H9 (cell line): ENCODE measurements around the gene TMEM63B. TPM values are rescaled to one million over a fixed set of nuclear protein-coding genes. Genes with fewer than 3 reads are reported as not detected.
"Not testable (repeated sequence)": the region's sequence is repeated elsewhere in the genome, so short reads cannot be mapped to it uniquely, and the experiment has no call there.

Source experiments
- DNase-seq: peaks from one replicate; pipeline ENCODE4 v3.0.0-alpha.2; 2017
- H2AFZ ChIP-seq: one replicate; pipeline ENCODE4 v1.6.1; 2013; ENCODE audit warnings: mild to moderate bottlenecking, low read length, control low read depth, moderate library complexity
- H2AK5ac ChIP-seq: 2 replicates; pipeline ENCODE4 v1.6.1; 2013; ENCODE audit warnings: low read length, control low read depth, mixed read lengths; ENCODE audit not compliant: insufficient read length
- H2BK120ac ChIP-seq: one replicate; pipeline ENCODE4 v1.6.1; 2013; ENCODE audit warnings: low read depth, mild to moderate bottlenecking, low read length, control low read depth, inconsistent platforms; ENCODE audit not compliant: poor library complexity, severe bottlenecking
- H2BK12ac ChIP-seq: 2 replicates; pipeline ENCODE4 v1.6.1; 2013; ENCODE audit warnings: low read length, control low read depth, mixed read lengths, low read depth; ENCODE audit not compliant: insufficient read length
- H2BK15ac ChIP-seq: 2 replicates; pipeline ENCODE4 v1.6.1; 2013; ENCODE audit warnings: low read depth, low read length, control low read depth
- H2BK20ac ChIP-seq: one replicate; pipeline ENCODE4 v1.6.1; 2013; ENCODE audit warnings: low read depth, mild to moderate bottlenecking, low read length, control low read depth, inconsistent platforms; ENCODE audit not compliant: poor library complexity, severe bottlenecking
- H2BK5ac ChIP-seq: 2 replicates; pipeline ENCODE4 v1.6.1; 2013; ENCODE audit warnings: low read length, control low read depth, mixed read lengths; ENCODE audit not compliant: insufficient read length
- H3K14ac ChIP-seq: 2 replicates; pipeline ENCODE4 v1.6.1; 2013; ENCODE audit warnings: low read length, control low read depth; ENCODE audit not compliant: insufficient read depth
- H3K18ac ChIP-seq: 2 replicates; pipeline ENCODE4 v1.6.1; 2013; ENCODE audit warnings: low read depth, mild to moderate bottlenecking, mixed read lengths, low read length, control low read depth; ENCODE audit not compliant: insufficient read length
- H3K23ac ChIP-seq: 2 replicates; pipeline ENCODE4 v1.6.1; 2013; ENCODE audit warnings: low read length, control low read depth, mixed read lengths, low read depth; ENCODE audit not compliant: insufficient read length
- H3K23me2 ChIP-seq: 2 replicates; pipeline ENCODE4 v1.6.1; 2013; ENCODE audit warnings: low read depth, mild to moderate bottlenecking, mixed read lengths, low read length, control low read depth; ENCODE audit not compliant: insufficient read length, poor library complexity, severe bottlenecking
- H3K27ac ChIP-seq: 2 replicates; pipeline ENCODE4 v1.5.1; 2013; ENCODE audit warnings: low read length, control low read depth, mixed read lengths, low read depth; ENCODE audit not compliant: insufficient read length
- H3K27me3 ChIP-seq: 2 replicates; pipeline ENCODE4 v1.6.1; 2013; ENCODE audit warnings: low read length, control low read depth, inconsistent platforms; ENCODE audit not compliant: insufficient read depth
- H3K4ac ChIP-seq: 2 replicates; pipeline ENCODE4 v1.6.1; 2013; ENCODE audit warnings: low read depth, mild to moderate bottlenecking, control low read depth, inconsistent platforms, low read length, moderate library complexity
- H3K4me1 ChIP-seq: 2 replicates; pipeline ENCODE4 v1.6.1; 2013; ENCODE audit warnings: low read length, control low read depth, inconsistent platforms; ENCODE audit not compliant: insufficient read depth
- H3K4me2 ChIP-seq: 2 replicates; pipeline ENCODE4 v1.6.1; 2013; ENCODE audit warnings: low read length, control low read depth, mixed read lengths; ENCODE audit not compliant: insufficient read length, insufficient read depth
- H3K56ac ChIP-seq: 2 replicates; pipeline ENCODE4 v1.6.1; 2013; ENCODE audit warnings: low read depth, mild to moderate bottlenecking, mixed read lengths, low read length, control low read depth; ENCODE audit not compliant: insufficient read length
- H3K79me1 ChIP-seq: 2 replicates; pipeline ENCODE4 v1.6.1; 2013; ENCODE audit warnings: low read depth, mild to moderate bottlenecking, moderate library complexity, low read length, control low read depth, inconsistent platforms; ENCODE audit not compliant: insufficient read depth, poor library complexity, severe bottlenecking
- H3K79me2 ChIP-seq: 2 replicates; pipeline ENCODE4 v1.6.1; 2013; ENCODE audit warnings: low read length, control low read depth, inconsistent platforms; ENCODE audit not compliant: insufficient read depth
- H3K9ac ChIP-seq: 2 replicates; pipeline ENCODE4 v1.6.1; 2013; ENCODE audit warnings: low read length, control low read depth, mixed read lengths; ENCODE audit not compliant: insufficient read length; ENCODE audit errors: extremely low read depth
- H3K9me3 ChIP-seq: one replicate; pipeline ENCODE4 v1.6.1; 2013; ENCODE audit warnings: low read depth, low read length, inconsistent platforms; ENCODE audit not compliant: control insufficient read depth
- H3T11ph ChIP-seq: one replicate; pipeline ENCODE4 v1.6.1; 2013; ENCODE audit warnings: mild to moderate bottlenecking, low read length, control low read depth, inconsistent platforms
- H4K20me1 ChIP-seq: one replicate; pipeline ENCODE4 v1.6.1; 2013; ENCODE audit not compliant: control insufficient read depth, insufficient read length, insufficient read depth
- H4K5ac ChIP-seq: 2 replicates; pipeline ENCODE4 v1.6.1; 2013; ENCODE audit warnings: low read depth, mild to moderate bottlenecking, mixed read lengths, low read length, control low read depth; ENCODE audit not compliant: insufficient read length
- H4K8ac ChIP-seq: replicated peaks from 2 replicates; pipeline ENCODE4 v1.6.1; 2013; ENCODE audit warnings: low read length, control low read depth, mixed read lengths, low read depth; ENCODE audit not compliant: insufficient read length
- H4K91ac ChIP-seq: 2 replicates; pipeline ENCODE4 v1.6.1; 2013; ENCODE audit warnings: low read depth, mild to moderate bottlenecking, moderate library complexity, mixed read lengths, low read length, control low read depth; ENCODE audit not compliant: insufficient read length
- H3K27ac Mint-ChIP-seq, 3 experiments: 2 replicates in 2 of 3; 3 replicates in 1 of 3; pipeline ENCODE4 v1.8.0; 2020 to 2021; ENCODE audit warnings: mixed read lengths in 3 of 3, mild to moderate bottlenecking in 1 of 3, moderate library complexity in 1 of 3
- H3K27me3 Mint-ChIP-seq: 2 replicates; pipeline ENCODE4 v1.8.0; 2021; ENCODE audit warnings: low read depth, mild to moderate bottlenecking, moderate library complexity, mixed read lengths
- H3K36me3 Mint-ChIP-seq, 3 experiments: 2 replicates in 2 of 3; 3 replicates in 1 of 3; pipeline ENCODE4 v1.8.0; 2020 to 2021; ENCODE audit warnings: low read depth in 3 of 3, mixed read lengths in 3 of 3; ENCODE audit not compliant: insufficient read depth in 1 of 3
- H3K4me1 Mint-ChIP-seq, 2 experiments: 2 replicates each; pipeline ENCODE4 v1.8.0; 2020; ENCODE audit warnings: mixed read lengths in 2 of 2
- H3K4me3 Mint-ChIP-seq, 2 experiments: 2 replicates in 1 of 2; 3 replicates in 1 of 2; pipeline ENCODE4 v1.8.0; 2020 to 2021; ENCODE audit warnings: mild to moderate bottlenecking in 2 of 2, mixed read lengths in 2 of 2, moderate library complexity in 1 of 2
- H3K9me3 Mint-ChIP-seq, 2 experiments: 2 replicates in 1 of 2; 3 replicates in 1 of 2; pipeline ENCODE4 v1.8.0; 2020; ENCODE audit warnings: mild to moderate bottlenecking in 2 of 2, mixed read lengths in 2 of 2, moderate library complexity in 1 of 2
- WGBS: extraction: QIAGEN DNeasy Blood & Tissue Kit; methylation state at CpG from one replicate; pipeline ENCODE4 v1.1.7; 2013; ENCODE audit warnings: missing lambda C conversion rate, low lambda C conversion rate, mixed read lengths; ENCODE audit not compliant: insufficient read length; ENCODE audit errors: extremely low coverage; 5-methylcytosine and 5-hydroxymethylcytosine counted together
- total RNA-seq: library from RNA; stranded (reverse); gene quantifications from 2 replicates; pipeline ENCODE4 v1.2.1, GENCODE V29; 2021
- TF ChIP-seq, protein P1 (sequence below): fragments of 200-600 bp; sonication (generic); conservative IDR thresholded peaks from 3 replicates; pipeline ENCODE4 v1.8.0; 2021; ENCODE audit warnings: antibody characterized with exemption, mild to moderate bottlenecking

TMEM63B gene
- total RNA-seq, 1 experiment from 2014 or later: 56.3 TPM

DNA sequence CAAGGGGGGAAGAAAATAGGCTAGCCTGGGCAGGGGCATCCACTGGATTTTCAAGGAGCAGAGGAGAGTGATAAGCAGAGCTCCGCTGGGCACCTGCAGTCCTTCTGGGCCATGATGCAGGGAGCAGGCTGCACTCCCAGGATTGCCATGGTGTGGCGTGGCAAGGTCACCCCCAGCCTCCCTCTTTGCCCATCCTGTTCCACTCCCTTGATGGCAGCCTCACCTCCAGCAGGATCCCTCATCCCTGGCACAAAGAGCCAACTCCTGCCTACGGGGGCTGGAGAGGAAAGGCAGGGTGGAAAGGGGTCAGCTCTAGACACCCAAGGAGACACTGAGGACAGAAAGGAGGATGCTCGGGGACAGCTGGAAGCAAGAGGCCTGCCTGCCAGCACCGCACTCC lies 67.0 kb downstream of the TMEM63B start:
- no peaks in the 10 kb centered on the region for H3K79me2 ChIP-seq
- H3K4me3 Mint-ChIP-seq: no peak overlapping the region

DNA sequence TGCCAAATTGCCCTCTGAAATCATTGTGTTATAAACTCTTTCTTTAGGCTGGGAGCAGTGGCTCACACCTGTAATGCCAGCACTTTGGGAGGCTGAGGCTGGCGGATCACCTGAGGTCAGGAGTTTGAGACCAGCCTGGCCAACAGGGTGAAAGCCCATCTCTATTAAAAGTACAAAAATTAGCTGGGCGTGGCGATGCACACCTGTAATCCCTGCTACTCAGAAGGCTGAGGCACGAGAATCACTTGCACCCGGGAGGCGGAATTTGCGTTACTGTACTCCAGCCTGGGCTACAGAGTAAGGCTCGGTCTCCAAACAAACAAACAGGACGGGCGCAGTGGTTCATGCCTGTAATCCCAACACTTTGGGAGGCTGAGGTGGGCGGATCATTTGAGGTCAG lies 69.0 kb downstream of the TMEM63B start:
- H3K9me3 Mint-ChIP-seq, H3K14ac ChIP-seq, H3K27ac Mint-ChIP-seq, H3K9me3 ChIP-seq, H4K20me1 ChIP-seq, H2BK20ac ChIP-seq, H2AK5ac ChIP-seq, H3K27me3 ChIP-seq, H3K23ac ChIP-seq, H3K18ac ChIP-seq, H2BK15ac ChIP-seq, H3K4me3 Mint-ChIP-seq, H3K4ac ChIP-seq, DNase-seq, H4K5ac ChIP-seq, H2BK5ac ChIP-seq, H2AFZ ChIP-seq, H3T11ph ChIP-seq, H3K4me1 ChIP-seq, H3K79me2 ChIP-seq, H2BK120ac ChIP-seq, H4K8ac ChIP-seq, H3K4me2 ChIP-seq, H3K79me1 ChIP-seq, H4K91ac ChIP-seq, H3K27ac ChIP-seq, H3K23me2 ChIP-seq, H3K36me3 Mint-ChIP-seq, H3K9ac ChIP-seq, H3K27me3 Mint-ChIP-seq, H2BK12ac ChIP-seq, H3K56ac ChIP-seq: not testable (repeated sequence)
- peaks cover 20 to 26% of the 10 kb centered on the region in 2 experiments for H3K4me1 Mint-ChIP-seq
- WGBS: no CpG with 5 or more reads among the region's 11 CpGs

More for the DNA sequence above, 67.0 kb downstream of the TMEM63B start:
- no peak overlapping the region for H3K14ac ChIP-seq
- TF ChIP-seq, protein P1, sequence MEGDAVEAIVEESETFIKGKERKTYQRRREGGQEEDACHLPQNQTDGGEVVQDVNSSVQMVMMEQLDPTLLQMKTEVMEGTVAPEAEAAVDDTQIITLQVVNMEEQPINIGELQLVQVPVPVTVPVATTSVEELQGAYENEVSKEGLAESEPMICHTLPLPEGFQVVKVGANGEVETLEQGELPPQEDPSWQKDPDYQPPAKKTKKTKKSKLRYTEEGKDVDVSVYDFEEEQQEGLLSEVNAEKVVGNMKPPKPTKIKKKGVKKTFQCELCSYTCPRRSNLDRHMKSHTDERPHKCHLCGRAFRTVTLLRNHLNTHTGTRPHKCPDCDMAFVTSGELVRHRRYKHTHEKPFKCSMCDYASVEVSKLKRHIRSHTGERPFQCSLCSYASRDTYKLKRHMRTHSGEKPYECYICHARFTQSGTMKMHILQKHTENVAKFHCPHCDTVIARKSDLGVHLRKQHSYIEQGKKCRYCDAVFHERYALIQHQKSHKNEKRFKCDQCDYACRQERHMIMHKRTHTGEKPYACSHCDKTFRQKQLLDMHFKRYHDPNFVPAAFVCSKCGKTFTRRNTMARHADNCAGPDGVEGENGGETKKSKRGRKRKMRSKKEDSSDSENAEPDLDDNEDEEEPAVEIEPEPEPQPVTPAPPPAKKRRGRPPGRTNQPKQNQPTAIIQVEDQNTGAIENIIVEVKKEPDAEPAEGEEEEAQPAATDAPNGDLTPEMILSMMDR: no peak
- no peak overlapping the region for H2AFZ ChIP-seq
- no peak overlapping the region for H3K27ac ChIP-seq
- H2BK15ac ChIP-seq: no peak overlapping the region
- H3K4ac ChIP-seq: no peak overlapping the region
- no peaks in the 10 kb centered on the region for H3K27me3 ChIP-seq
- no peak overlapping the region for H2BK5ac ChIP-seq
- Mint-ChIP-seq H3K27me3 (no peaks in the 10 kb centered on the region; the same call in 1 of the 2 replicates), H3K4me1 (peaks cover 11 to 16% of the 10 kb centered on the region in 2 experiments), H3K27ac (no peak overlapping the region; a peak in 1 of 7 replicates), H3K9me3 (no peaks in the 10 kb centered on the region; a peak in 1 of 5 replicates), H3K36me3 (no peaks in the 10 kb centered on the region)
- H3K4me1 ChIP-seq: peaks cover 3% of the 10 kb centered on the region; the same call in 1 of the 2 replicates
- no peak overlapping the region for H2AK5ac ChIP-seq
- H4K91ac ChIP-seq: no peak overlapping the region
- H3K79me1 ChIP-seq: no peaks in the 10 kb centered on the region
- H4K20me1 ChIP-seq: peaks cover 2% of the 10 kb centered on the region
- DNase-seq: no peak
- H3K56ac ChIP-seq: no peak overlapping the region
- H3K9me3 ChIP-seq: no peaks in the 10 kb centered on the region
- H3K9ac ChIP-seq: no peak overlapping the region
- no peak overlapping the region for H2BK120ac ChIP-seq
- peak overlapping the region; percentile 41 for H4K8ac ChIP-seq
- H3K23ac ChIP-seq: no peak overlapping the region
- no peak overlapping the region for H3T11ph ChIP-seq
- H3K4me2 ChIP-seq: no peak overlapping the region
- no CpG with 5 or more reads among the region's 5 CpGs for WGBS
- no peak overlapping the region for H4K5ac ChIP-seq
- no peak overlapping the region for H2BK12ac ChIP-seq
- no peak overlapping the region for H3K18ac ChIP-seq
- H3K23me2 ChIP-seq: no peaks in the 10 kb centered on the region
- H2BK20ac ChIP-seq: no peak overlapping the region
